Kidney epithelial cell (primary cell): ENCODE data around the gene GBA3. TPM values are rescaled to one million over a fixed set of nuclear protein-coding genes. Genes with fewer than 3 reads are reported as not detected.

ENCODE experiments used
- DNase-seq: peaks from one replicate; pipeline ENCODE4 v3.0.0-alpha.2; 2010; ENCODE audit warnings: low read depth
- H3K27me3 ChIP-seq: 2 replicates; pipeline ENCODE4 v1.6.0; 2011; ENCODE audit warnings: low read length; ENCODE audit not compliant: control insufficient read depth, insufficient read depth
- H3K36me3 ChIP-seq: 2 replicates; pipeline ENCODE4 v1.5.1; 2011; ENCODE audit warnings: low read length; ENCODE audit not compliant: control insufficient read depth, insufficient read depth
- H3K4me3 ChIP-seq: 2 replicates; pipeline ENCODE4 v1.5.1; 2011; ENCODE audit warnings: low read depth, mild to moderate bottlenecking, control low read depth, low read length
- total RNA-seq: library from RNA; depleted of rRNA; stranded (reverse); fragments of >200 nt; gene quantifications from 2 replicates; pipeline ENCODE4 v1.2.3, GENCODE V29; 2015
- TF ChIP-seq, protein P1 (sequence below): IDR thresholded peaks from 2 replicates; pipeline ENCODE4 v1.5.1; 2011; ENCODE audit warnings: mild to moderate bottlenecking, moderate library complexity, low read length, control low read depth, inconsistent platforms; ENCODE audit not compliant: insufficient read depth, poor library complexity, severe bottlenecking

Gene GBA3
- total RNA-seq, 1 donor from 2014 or later: not detected

DNA sequence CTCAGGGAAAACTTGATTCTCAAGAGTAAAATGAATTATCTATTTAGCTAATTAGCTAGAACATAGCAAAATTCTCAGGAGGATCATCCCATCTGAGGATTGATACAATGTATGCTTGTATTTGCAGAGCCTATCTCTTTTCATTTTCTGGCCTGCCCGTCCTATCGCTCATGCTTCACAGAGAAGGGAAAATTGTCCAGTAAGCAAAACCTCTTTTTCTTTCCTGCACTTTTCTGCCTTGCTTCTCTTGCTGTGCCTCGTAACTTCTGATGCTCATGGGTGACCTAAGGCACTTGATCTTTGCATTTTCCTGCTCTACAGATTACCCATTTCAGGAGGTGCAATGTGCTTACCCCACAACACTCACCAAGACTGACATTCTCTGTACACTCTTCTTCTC is 88.1 kb downstream of the GBA3 start:
- DNase-seq: no peak
- H3K27me3 ChIP-seq: no peaks in the 10 kb centered on the region
- H3K36me3 ChIP-seq: no peaks in the 10 kb centered on the region
- H3K4me3 ChIP-seq: no peak overlapping the region
- TF ChIP-seq, protein P1, sequence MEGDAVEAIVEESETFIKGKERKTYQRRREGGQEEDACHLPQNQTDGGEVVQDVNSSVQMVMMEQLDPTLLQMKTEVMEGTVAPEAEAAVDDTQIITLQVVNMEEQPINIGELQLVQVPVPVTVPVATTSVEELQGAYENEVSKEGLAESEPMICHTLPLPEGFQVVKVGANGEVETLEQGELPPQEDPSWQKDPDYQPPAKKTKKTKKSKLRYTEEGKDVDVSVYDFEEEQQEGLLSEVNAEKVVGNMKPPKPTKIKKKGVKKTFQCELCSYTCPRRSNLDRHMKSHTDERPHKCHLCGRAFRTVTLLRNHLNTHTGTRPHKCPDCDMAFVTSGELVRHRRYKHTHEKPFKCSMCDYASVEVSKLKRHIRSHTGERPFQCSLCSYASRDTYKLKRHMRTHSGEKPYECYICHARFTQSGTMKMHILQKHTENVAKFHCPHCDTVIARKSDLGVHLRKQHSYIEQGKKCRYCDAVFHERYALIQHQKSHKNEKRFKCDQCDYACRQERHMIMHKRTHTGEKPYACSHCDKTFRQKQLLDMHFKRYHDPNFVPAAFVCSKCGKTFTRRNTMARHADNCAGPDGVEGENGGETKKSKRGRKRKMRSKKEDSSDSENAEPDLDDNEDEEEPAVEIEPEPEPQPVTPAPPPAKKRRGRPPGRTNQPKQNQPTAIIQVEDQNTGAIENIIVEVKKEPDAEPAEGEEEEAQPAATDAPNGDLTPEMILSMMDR: no peak

DNA sequence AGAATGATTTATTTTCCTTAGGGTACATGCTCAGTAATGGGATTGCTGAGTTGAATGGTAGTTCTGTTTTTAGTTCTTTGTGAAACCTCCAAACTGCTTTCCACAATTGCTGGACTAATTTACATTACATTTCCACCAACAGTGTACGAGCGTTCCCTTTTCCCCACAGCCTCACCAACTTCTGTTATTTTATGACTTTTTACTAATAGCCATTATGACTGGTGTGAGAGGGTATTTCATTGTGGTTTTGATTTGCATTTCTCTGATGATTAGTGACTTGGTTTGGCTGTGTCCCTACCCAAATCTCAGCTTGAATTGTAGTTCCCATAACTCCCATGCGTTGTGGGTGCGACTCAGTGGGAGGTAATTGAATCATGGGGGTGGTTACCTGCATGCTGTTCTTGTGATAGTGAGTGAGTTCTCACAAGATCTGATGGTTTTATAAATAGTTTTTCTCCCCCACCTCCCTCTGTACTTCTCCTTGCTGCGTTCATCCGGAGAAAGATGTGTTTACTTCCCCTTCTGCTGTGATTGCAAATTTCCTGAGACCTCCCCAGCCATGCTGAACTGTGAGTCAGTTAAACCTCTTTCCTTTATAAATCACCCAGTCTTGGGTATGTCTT is 95.1 kb downstream of the GBA3 start:
- Histone ChIP-seq H3K27me3 (no peaks in the 10 kb centered on the region), H3K4me3 (no peak overlapping the region), H3K36me3 (no peaks in the 10 kb centered on the region)
- DNase-seq: no peak
- TF ChIP-seq, protein P1: no peak

GRCh38 chr4:22790631-22791030 is 97.9 kb downstream of the GBA3 start:
- no peaks in the 10 kb centered on the region for H3K27me3 ChIP-seq
- TF ChIP-seq, protein P1: no peak
- no peaks in the 10 kb centered on the region for H3K36me3 ChIP-seq
- no peak for DNase-seq
- no peak overlapping the region for H3K4me3 ChIP-seq

- no peaks in the 10 kb centered on the region for H3K36me3 ChIP-seq
- H3K27me3 ChIP-seq: no peaks in the 10 kb centered on the region
- DNase-seq: no peak
- H3K4me3 ChIP-seq: no peak overlapping the region
- TF ChIP-seq, protein P1: no peak
Observed at GRCh38 chr4:22794732-22795131, 102.0 kb downstream of the GBA3 start.

- TF ChIP-seq, protein P1: no peak
- no peaks in the 10 kb centered on the region for H3K27me3 ChIP-seq
- DNase-seq: no peak
- H3K36me3 ChIP-seq: no peaks in the 10 kb centered on the region
- no peak overlapping the region for H3K4me3 ChIP-seq
Observed at GRCh38 chr4:22801391-22801790, 108.7 kb downstream of the GBA3 start.

DNA sequence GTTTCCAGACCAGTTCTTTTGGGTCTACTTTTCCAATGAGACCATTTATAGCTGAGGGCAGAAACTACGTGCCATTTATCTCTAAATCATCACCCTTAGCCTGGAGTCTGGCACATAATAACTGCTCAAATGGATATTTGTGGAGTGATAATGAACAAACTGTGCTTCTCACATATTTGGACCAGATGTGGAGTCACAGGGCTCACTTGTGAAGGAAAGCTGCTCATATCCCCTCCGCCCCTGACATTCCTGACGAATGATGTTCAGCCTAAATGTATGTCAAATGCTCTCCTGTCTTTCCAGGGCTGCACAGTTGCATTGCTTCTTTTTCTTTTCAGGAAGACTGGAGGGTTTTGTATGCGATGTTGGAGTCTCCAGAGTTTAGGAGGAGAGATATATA is 110.1 kb downstream of the GBA3 start:
- no peaks in the 10 kb centered on the region for H3K36me3 ChIP-seq
- H3K4me3 ChIP-seq: no peak overlapping the region
- DNase-seq: no peak
- TF ChIP-seq, protein P1: no peak
- H3K27me3 ChIP-seq: no peaks in the 10 kb centered on the region
